COR-L47 (cell line): ENCODE data around the gene KDM3B.
"Not testable (repeated sequence)": the region's sequence is repeated elsewhere in the genome, so short reads cannot be mapped to it uniquely, and the experiment has no call there.

Experiments used
- DNase-seq: peaks from one replicate; lab custom pipeline; 2025; lab: John Stamatoyannopoulos, UW

KDM3B gene

DNA sequence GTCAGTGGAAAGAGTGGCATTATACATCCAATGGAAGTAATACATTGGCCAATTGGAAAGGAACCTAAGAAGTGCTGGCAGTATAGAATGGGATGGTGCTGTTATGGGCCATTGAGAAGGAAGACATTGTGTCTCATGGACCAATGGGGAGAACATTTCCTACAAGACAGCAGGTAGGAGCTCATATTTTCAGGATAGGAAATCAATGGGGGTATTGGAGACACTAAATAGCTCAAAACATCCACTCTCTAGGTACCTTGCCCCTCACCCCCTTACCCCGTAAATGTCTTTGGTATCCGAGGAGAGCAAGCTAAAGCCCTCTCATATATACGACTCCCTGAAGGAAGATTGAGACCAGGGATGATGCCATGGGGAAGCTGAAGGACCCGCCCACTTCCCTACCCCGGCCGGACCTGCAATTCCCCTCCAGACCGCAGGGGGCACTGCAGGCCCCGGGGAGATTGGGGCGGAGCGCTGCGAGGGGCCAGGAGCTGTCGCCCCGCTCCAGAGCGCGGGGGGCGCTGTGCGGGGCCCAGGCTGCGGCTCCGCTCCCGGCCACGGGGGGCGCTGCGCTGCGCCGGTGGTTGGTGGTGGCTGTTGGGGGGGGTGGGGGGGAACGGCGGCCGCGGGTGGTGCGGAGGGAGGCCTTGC is at the start of gene KDM3B:
Gene KDM3B (plus strand): TSS at position 615 of the 651 bp plus-strand sequence. CDS start 111 bp downstream, outside the sequence.
- peak; percentile 72 for DNase-seq

- no peak for DNase-seq
Observed at GRCh38 chr5:138303372-138303771, 49.1 kb upstream of the KDM3B start.

- peak; percentile 68 for DNase-seq
Observed at GRCh38 chr5:138305797-138306196, 46.7 kb upstream of the KDM3B start.

DNA sequence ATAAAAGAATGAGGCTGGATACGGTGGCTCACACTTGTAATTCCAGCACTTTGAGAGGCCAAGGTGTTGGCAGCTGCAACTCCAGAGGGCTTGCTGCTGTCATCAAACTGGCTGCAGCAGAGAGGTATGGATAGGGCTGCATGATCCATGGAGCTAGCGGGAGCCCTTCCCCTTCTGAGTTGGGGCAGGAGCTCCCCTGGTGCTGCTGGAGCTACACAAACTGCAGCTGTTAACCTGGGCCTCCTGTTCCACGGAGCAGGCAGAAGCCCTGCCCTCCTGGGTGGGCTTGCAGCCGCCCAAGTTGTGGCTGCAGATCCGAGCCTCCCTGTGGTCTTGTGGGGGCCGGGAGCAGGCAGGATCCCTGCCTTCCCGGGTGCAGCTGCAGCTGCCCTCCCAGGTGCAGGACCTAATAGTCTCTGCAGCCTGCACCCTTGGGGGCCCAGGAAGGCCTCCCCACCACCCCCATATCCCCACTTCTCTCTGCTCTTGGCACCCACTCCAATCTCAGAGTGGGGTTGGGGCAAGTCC is 36.7 kb upstream of the KDM3B start:
- no peak for DNase-seq

DNA sequence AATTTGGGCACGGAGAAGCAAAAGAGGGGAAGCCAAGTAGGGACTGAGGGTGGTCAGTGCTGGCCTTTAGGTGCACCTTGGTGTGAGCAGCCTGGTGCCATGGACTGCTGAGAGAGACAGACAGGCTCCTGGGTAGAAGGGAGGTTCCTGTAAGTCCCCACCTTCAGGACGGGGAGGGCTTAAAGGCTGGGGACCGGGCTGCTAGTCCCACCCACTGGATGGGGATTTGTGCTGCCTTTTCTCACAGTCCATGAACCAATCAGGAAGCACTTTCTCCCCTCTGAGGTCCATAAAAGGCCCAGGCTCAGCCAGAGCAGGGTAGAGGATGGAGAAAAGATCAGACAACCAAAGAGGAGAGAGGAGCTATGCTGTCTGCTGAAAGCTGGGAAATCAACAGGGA is 36.1 kb upstream of the KDM3B start:
- DNase-seq, result no peak

GRCh38 chr5:138318211-138318610 is 34.3 kb upstream of the KDM3B start:
- not testable (repeated sequence) for DNase-seq

GRCh38 chr5:138330813-138331448 is 21.6 kb upstream of the KDM3B start:
- DNase-seq, result no peak

- peak; percentile 100 for DNase-seq
Observed at GRCh38 chr5:138331449-138332368, 20.8 kb upstream of the KDM3B start, which contains the start of gene CDC25C. TSS of gene CDC25C (minus strand) at chr5:138331804. CDS start at chr5:138331180, 624 bp downstream.

- DNase-seq, result no peak
Observed at GRCh38 chr5:138334867-138335447, 17.5 kb upstream of the KDM3B start.

DNA sequence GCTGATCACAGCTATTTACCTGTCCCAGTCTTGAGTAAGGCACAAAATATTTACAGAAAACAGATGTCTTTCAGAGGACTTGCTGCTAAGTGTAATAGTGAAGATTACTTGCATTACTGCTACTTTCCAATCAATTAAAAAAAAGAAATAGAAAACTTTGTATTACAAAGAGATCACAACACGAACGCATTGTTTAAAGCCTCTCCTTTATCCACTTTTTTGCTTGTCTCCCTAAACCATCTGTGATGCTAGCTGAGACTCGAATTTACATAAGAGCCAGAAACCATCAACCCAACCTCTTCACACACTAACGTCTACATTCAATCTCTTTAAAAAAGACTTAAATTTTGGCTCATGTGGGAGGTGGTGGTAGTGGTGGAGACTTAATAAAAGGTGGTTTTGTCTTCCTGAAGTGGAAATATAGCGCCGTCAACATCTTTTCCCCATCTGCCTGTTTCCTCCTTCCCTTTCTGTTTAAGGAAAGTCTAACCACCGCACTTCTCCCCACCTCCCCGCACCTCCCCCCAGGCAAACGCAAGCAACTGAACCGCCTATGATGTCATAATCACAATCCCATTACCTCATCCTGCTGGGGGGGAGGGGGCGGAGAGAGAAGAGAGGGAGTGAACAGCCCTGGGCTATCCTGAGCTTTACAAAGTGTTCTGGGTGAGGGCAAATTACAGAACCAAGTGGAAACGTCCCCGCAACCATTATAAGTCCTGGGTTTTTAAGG is 15.4 kb upstream of the KDM3B start:
- peak; percentile 65 for DNase-seq

DNA sequence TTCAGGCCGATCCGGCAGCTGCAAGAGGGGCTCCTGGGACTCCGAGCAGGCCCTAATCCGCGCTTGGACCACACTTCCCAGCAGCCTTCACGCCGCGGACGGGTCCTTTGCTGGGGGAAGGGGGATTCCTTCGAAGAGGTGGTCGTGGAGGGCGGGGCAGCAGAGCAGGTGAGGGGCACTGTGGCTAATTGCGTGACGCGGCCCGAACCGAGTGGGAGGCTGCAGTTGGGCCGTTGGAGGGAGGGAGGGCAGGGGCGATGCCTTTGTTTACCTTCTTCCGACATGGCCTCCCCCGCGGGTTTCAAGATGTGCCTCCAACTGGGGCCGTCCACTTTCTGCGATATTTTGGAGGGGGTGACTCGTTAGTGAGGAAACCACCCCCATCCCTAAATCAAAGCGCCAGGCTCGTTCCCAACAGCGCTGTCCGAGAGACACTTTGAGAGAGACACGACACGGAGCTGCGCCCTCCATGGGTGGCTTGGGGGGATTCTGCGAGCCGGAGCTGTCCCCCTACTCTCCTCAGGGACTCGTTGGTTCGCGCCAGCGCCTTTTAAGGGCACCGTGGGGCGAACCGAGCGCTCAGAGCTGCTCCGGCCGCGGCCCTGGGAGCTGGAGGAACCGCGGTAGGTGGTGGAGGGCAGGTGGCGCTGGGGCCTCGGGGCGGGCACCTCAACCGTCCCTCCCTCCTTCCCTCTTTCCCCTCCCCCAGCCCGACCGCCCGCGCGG is 14.6 kb upstream of the KDM3B start, which contains the start of gene FAM53C:
Gene FAM53C (plus strand): TSS at position 582 of the 726 bp plus-strand sequence. CDS start 3,070 bp downstream, outside the sequence.
- DNase-seq, result peak; percentile 88

- no peak for DNase-seq
Observed at GRCh38 chr5:138338411-138339090, 13.9 kb upstream of the KDM3B start.

DNA sequence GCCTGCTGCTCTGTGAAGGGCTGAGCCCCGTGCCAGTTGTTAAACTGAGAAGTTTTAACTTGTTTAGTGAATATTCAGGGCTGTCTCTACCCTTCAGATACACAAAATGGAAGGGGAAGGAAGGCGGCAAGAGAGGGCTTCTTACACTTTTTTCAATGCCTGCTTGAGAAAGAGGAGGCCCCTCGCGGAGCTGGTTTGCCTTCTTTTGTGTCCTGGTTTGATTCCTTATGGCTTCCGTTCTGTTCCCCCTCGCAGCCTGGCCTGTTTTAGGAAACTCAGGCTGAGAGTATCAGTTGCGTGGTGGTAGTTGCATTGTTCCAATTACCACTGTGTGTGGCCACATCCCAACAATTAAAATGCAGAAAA is 13.4 kb upstream of the KDM3B start:
- DNase-seq, result no peak

GRCh38 chr5:138339464-138339863 is 13.0 kb upstream of the KDM3B start:
- no peak for DNase-seq

DNA sequence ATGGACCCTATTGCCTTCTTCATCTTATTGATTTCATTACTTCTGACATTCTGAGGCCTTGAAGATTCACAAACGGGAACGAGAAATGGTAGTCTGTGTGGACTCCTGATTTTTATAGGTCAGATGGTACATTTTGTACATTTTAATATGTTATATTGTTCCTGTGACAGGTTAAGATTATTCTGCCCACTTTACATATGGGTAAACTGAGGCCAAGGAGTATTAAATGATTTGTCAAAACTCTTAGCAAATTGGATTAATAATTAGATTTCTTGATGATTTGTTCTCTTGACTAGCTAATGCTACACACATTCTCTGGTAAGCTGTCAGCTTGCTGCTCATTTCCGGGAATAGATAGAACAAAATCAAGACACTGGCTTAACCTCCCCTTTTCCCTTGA is 12.5 kb upstream of the KDM3B start:
- no peak for DNase-seq

- no peak for DNase-seq
Observed at GRCh38 chr5:138344887-138345622, 7.4 kb upstream of the KDM3B start.

DNA sequence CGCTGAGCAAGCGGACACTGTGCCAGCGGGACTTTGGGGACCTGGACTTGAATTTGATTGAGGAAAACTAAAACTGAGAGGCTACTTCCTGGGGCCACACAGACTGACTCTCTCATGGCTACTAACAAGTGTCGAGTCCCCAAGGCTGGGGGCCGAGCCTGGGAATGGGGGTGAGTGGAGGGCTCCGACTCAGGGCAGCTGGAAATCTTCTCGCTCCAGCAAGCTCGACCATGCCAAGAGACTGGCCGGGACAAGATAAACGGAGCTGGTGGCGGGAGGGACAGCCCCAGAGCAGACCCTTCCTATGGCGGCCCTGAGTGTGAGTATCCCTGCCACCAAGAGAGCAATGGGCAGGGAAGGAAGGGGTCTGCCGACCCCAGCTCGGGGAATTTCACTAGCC is 5.6 kb upstream of the KDM3B start:
- DNase-seq, result no peak

DNA sequence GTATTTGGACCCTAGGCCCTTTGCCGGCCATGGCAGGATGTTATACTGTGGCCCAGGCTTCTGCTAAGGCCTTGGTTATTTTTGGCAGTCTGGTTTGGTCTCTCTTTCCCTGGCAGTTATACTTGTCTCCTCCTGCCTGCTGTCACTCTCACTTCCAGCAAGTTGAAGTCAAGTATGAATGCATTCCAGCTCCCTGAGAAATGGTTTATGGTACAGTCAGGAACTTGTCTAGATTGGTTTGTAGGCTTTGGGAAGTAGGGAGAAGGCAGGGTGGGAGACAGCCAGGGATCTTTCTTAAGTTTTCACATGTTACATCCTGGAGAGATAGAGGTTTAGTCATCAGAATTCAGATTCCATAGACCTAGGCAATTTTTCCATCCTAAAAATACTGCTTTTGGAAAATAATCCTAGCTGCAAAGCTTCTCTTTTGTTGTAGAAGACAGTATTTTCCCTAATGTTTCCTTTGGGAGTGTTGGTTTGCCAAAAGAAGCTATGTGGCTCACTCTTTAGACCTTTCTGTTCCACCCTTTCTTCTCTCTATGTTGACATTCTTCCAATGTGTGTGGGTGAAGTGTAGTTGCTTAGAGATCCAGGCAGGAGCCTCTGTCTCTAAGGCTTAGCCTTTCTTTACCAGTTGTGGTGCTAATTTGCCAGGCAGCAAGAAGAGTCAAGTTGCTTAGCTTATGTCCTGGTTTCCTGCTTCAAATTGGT is 2.5 kb upstream of the KDM3B start:
- DNase-seq, result no peak

DNA sequence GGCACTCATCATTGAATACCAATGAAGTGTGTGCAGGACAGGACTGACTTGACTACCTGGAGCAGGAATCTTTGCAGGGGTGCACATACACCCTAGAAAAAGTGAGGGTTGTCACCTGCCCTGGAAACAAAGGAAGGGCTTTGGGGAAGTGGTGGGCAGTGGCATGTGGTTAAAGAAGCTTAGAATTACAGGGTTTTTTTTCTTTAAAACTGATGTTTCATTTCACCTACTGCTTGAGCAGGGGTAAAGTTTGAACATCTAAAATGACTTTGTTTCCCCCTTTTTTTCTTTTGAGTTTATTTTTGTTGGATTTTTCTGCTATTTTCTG is 2.0 kb upstream of the KDM3B start:
- DNase-seq, result no peak
